IMR-90 (cell line): ENCODE measurements around the gene RGS3.

Experiments used
- CEBPB ChIP-seq: IDR thresholded peaks from 2 replicates; pipeline ENCODE4 v1.6.1; 2012; ENCODE audit warnings: low read depth, low read length, improper control_type of control experiment
- CHD1 ChIP-seq: IDR thresholded peaks from 2 replicates; pipeline ENCODE4 v1.6.1; 2012; ENCODE audit warnings: low read depth, low read length, improper control_type of control experiment
- CTCF ChIP-seq: conservative IDR thresholded peaks from 2 replicates; pipeline ENCODE4 v1.5.1; 2012; ENCODE audit warnings: mild to moderate bottlenecking, low read depth, low read length, improper control_type of control experiment
- FOS ChIP-seq: fragments of 150-350 bp; IDR thresholded peaks from 2 replicates; pipeline ENCODE4 v1.6.1; 2016; ENCODE audit warnings: low read depth, low read length
- MAFK ChIP-seq: IDR thresholded peaks from 2 replicates; pipeline ENCODE4 v1.6.1; 2012; ENCODE audit warnings: low read depth, low read length, improper control_type of control experiment
- POLR2A ChIP-seq: IDR thresholded peaks from 2 replicates; pipeline ENCODE4 v1.6.1; 2012; ENCODE audit warnings: mild to moderate bottlenecking, low read depth, low read length
- RAD21 ChIP-seq: IDR thresholded peaks from 2 replicates; pipeline ENCODE4 v1.6.1; 2012; ENCODE audit warnings: low read length, improper control_type of control experiment
- RFX5 ChIP-seq: IDR thresholded peaks from 2 replicates; pipeline ENCODE4 v1.8.0; 2012; ENCODE audit warnings: low read depth, mild to moderate bottlenecking, low read length, moderate library complexity
- USF2 ChIP-seq: fragments of 150-350 bp; IDR thresholded peaks from 2 replicates; pipeline ENCODE4 v1.6.1; 2017; ENCODE audit warnings: mild to moderate bottlenecking, antibody characterized with exemption, low read length, low read depth

- TF ChIP-seq RAD21 (no peak), POLR2A (no peak), CTCF (no peak), FOS (no peak), USF2 (no peak), CEBPB (no peak), MAFK (no peak), CHD1 (no peak), RFX5 (no peak)
These were observed 128.5 kb downstream of the RGS3 start for GRCh38 chr9:113591899-113592625.
